RWPE1 (cell line): ENCODE data around the gene GNB3.
"Not testable (repeated sequence)": the region's sequence is repeated elsewhere in the genome, so short reads cannot be mapped to it uniquely, and the experiment has no call there.

Source experiments
- CTCF ChIA-PET: fragments of 350-600 bp; sonication (Branson Sonifier 250); formaldehyde crosslinking; extraction: SDS; loops from one replicate; lab custom pipeline; 2021; lab: Yijun Ruan, JAX
- POLR2A ChIA-PET: fragments of 400-600 bp; formaldehyde crosslinking; extraction: SDS; loops from one replicate; lab custom pipeline; 2020; ENCODE audit warnings: antibody characterized with exemption; ENCODE audit not compliant: low non-redundant PET; lab: Yijun Ruan, JAX
- DNase-seq: peaks from one replicate; pipeline ENCODE4 v3.0.0; 2012; ENCODE audit warnings: low spot score
- H3K27ac ChIP-seq: fragments of 450-650 bp; 2 replicates; pipeline ENCODE4 v1.5.1; 2017
- CTCF ChIP-seq: fragments of 450-650 bp; conservative IDR thresholded peaks from 2 replicates; pipeline ENCODE4 v1.5.1; 2017; ENCODE audit warnings: low read depth, mild to moderate bottlenecking

Gene GNB3

DNA sequence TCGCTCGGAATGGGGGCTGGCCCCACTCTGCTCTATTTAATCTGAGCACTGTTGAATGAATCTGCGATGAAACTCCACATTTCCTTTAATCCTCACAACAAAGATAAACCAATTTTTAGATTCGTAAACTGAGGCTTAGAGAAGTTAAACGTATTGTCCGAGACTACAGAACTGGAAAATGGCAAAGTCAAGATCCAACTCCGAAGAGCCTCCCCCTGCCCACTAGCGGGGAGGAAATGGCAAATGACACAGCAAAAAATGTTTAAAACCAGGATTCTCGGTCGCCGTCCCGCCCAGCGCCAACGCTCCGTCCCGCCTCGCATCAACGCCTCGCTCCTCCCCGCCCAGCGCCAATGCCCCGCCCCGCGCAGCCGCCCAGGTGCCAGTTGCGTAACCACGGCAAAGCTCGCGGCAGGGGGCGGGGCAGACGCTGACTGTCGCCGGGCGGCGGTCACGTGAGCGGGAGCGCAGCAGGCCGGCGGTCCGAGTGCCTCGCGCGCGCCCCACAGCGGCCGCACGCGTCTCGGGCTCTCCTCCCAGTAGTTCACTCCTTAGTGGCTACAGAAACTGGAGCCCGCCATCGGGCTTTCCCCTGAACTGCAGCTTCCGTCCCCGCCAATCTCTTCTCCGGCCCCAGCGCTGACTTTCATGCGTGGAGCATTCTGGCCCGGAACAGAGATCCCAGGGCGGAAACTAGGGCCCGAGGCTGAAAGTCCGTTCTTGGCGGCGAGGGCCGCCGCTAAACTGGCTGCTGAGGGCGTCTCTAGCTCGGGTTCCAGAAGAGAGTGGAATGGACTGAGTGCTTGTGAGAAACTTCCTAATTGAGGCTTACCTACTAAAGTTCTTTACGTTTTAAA, 50.3 kb downstream of the GNB3 start:
- POLR2A ChIA-PET: interaction anchor here (0.5 to 1.4 kb wide), 8 partner anchors 9 to 1815 kb away, joined by 3 to 9 read pairs (median 3); partner anchors contain the start of gene COPS7A
- CTCF ChIA-PET: interaction anchor here (0.6 to 1.6 kb wide), 15 partner anchors 10 to 830 kb away, joined by 3 to 16 read pairs (median 4); partner anchors contain the start of genes LRRC23, MLF2 and SPSB2
- peak overlapping the region; percentile 77 for H3K27ac ChIP-seq
- peak; percentile 75 for TF ChIP-seq CTCF
- DNase-seq: peak; percentile 91

GRCh38 chr12:6891646-6892001, 50.9 kb downstream of the GNB3 start:
- ChIA-PET CTCF (interaction anchor here (0.6 to 1.6 kb wide), 13 partner anchors 10 to 362 kb away, joined by 3 to 16 read pairs (median 4); partner anchors contain the start of genes LRRC23, MLF2 and SPSB2), POLR2A (interaction anchor here (0.5 to 1.4 kb wide), 7 partner anchors 9 to 1814 kb away, joined by 3 to 9 read pairs (median 3); partner anchors contain the start of gene COPS7A)
- no peak for DNase-seq
- no peak for TF ChIP-seq CTCF
- peak overlapping the region; percentile 77 for H3K27ac ChIP-seq

GRCh38 chr12:6892683-6893082, 52.0 kb downstream of the GNB3 start:
- H3K27ac ChIP-seq, POLR2A ChIA-PET, CTCF ChIA-PET, DNase-seq: not testable (repeated sequence)

DNA sequence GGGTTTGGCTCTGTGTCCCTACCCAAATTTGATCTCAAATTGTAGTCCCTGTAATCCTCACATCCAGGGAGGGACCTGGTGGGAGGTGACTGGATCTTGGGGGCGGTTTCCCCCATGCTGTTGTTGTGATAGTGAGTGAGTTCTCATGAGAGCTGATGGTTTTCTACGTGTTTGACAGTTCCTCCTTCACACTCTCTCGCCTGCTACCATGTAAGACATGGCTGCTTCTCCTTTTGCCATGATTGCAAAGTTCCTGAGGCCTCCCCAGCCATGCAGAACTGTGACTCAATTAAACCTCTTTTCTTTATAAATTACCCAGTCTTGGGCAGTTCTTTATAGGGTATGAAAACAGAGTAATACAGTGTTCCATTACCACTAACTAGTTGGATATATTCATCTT, 53.6 kb downstream of the GNB3 start:
- DNase-seq: no peak
- POLR2A ChIA-PET: no interaction called here
- no peak overlapping the region for H3K27ac ChIP-seq
- no peak for TF ChIP-seq CTCF
- CTCF ChIA-PET: no interaction called here
